ENCODE measurements around the gene USP9X.

USP9X gene, protein sequence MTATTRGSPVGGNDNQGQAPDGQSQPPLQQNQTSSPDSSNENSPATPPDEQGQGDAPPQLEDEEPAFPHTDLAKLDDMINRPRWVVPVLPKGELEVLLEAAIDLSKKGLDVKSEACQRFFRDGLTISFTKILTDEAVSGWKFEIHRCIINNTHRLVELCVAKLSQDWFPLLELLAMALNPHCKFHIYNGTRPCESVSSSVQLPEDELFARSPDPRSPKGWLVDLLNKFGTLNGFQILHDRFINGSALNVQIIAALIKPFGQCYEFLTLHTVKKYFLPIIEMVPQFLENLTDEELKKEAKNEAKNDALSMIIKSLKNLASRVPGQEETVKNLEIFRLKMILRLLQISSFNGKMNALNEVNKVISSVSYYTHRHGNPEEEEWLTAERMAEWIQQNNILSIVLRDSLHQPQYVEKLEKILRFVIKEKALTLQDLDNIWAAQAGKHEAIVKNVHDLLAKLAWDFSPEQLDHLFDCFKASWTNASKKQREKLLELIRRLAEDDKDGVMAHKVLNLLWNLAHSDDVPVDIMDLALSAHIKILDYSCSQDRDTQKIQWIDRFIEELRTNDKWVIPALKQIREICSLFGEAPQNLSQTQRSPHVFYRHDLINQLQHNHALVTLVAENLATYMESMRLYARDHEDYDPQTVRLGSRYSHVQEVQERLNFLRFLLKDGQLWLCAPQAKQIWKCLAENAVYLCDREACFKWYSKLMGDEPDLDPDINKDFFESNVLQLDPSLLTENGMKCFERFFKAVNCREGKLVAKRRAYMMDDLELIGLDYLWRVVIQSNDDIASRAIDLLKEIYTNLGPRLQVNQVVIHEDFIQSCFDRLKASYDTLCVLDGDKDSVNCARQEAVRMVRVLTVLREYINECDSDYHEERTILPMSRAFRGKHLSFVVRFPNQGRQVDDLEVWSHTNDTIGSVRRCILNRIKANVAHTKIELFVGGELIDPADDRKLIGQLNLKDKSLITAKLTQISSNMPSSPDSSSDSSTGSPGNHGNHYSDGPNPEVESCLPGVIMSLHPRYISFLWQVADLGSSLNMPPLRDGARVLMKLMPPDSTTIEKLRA (N-terminal part only)

GRCh38 chrX:41084893-41085511 is at the start of gene USP9X:
Gene USP9X, plus strand, starts transcription at chrX:41085445. Its CDS starts 38,184 bp downstream, at chrX:41123629.
- TF ChIP-seq GATA3 (IDR thresholded peaks at IDR 0.05; ENCODE audit: low read depth, low read length) (no peak), GATA2 (IDR thresholded peaks at IDR 0.05; ENCODE audit: low read depth, low read length) (no peak)

- no peak for TF ChIP-seq GATA2 (IDR thresholded peaks at IDR 0.05; ENCODE audit: low read depth, low read length)
- TF ChIP-seq GATA3 (IDR thresholded peaks at IDR 0.05; ENCODE audit: low read depth, low read length), result no peak
These were observed 49.7 kb upstream of the USP9X start for GRCh38 chrX:41035582-41035981.

DNA sequence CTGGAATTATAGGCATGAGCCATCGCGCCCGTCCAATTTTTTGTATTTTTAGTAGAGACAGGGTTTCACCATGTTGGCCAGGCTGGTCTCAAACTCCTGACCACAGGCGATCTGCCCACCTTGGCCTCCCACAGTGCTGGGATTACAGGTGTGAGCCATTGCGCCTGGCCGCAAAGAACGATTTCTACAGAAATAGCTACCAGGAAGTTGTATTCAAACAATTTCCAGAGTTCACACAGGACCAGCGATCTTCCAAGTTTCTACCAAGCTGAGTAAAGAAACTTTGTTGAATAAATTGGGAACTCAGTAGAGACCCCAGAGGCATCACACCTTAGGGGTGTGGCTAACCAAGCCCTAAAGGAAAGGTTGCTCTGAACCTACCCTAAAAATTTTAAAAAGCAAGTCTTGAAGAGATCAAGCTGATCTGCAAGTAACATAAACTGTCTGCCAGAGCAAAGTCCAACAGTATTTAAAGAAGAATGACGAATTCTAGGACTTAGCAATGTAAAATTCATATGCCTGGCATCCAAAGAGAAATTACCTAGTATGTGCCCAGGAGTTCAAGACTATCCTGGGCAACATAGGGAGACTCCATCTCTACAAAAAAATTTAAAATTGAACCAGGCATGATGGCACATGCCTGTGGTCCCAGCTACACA is 48.4 kb upstream of the USP9X start:
- no peak for TF ChIP-seq GATA2 (IDR thresholded peaks at IDR 0.05; ENCODE audit: low read depth, low read length)
- no peak for TF ChIP-seq GATA3 (IDR thresholded peaks at IDR 0.05; ENCODE audit: low read depth, low read length)

DNA sequence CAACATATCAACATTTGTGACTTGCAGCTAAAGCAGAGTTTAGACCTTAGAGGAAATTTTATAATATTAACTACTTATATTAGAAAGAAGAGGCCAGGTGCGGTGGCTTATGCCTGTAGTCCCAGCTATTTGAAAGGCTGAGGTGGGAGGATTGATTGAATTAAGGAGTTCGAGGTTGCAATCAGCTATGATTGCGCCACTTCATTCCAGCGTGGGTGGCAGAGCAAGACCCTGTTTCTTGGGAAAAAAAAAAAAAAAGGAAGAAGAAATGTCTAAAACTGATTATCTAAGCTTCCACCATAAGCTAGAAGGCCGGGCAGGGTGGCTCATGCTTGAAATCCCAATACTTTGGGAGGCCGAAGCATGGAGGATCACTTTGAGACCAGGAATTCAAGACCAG is 42.0 kb upstream of the USP9X start:
- TF ChIP-seq GATA2 (IDR thresholded peaks at IDR 0.05; ENCODE audit: low read depth, low read length) (no peak), GATA3 (IDR thresholded peaks at IDR 0.05; ENCODE audit: low read depth, low read length) (no peak)

DNA sequence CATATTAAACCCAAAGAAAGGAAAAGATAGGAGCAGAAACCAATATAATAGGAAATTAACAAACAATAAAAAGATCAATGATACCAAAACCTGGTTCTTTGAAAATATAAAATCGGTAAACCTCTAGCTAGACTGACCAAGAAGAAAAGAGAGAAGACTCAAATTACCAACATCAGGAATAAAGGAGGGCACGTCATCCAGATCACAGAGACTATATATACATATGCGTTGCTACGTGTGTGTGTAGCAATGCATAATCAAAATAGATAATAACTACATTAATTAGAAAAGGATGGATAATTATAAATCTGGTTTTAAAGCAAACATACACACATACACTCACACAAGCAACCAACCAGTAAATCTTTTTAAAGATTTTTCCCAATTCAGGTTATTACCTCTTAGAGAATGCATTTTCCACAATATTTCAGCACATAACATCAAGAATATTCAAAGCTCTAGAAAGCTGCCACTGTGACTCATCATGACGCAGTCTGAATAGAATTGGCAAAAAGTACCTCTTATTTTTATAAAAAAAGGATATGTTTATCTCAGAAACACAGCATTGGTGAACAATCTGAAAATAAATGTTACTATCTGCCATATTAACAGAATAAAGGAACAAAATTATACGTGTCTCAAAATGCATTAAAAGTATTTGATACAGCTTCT is 41.4 kb upstream of the USP9X start:
- no peak for TF ChIP-seq GATA2 (IDR thresholded peaks at IDR 0.05; ENCODE audit: low read depth, low read length)
- no peak for TF ChIP-seq GATA3 (IDR thresholded peaks at IDR 0.05; ENCODE audit: low read depth, low read length)

DNA sequence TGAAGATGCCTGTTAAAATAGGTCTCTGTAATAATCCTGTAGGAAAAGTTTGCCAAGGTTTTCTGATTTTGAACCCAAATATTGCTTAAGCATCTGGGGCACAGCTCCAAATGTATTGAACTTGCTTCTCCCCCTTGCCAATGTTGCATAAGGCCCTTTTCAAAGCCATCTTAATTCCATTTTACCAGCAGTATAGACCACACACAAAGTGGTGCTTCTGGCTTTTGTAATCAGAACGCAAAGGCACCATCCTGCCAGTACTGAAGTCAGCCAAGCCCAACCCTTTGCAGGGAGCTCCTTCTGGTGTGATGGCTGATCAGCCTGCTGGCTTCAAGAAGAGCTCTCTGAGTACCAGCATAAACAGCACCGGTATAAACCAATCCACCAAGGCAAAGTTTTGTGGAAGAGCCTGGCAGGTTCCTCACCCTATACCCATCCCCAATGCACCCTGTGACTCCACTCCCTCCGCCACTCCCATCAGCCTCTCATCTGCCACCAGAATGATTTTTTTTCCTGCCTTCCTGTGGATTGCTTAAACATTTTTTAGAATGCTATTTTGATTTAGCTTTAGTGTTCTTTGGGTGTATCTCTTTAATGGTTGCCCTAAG is 39.2 kb upstream of the USP9X start:
- TF ChIP-seq GATA3 (IDR thresholded peaks at IDR 0.05; ENCODE audit: low read depth, low read length) (no peak), GATA2 (IDR thresholded peaks at IDR 0.05; ENCODE audit: low read depth, low read length) (no peak)

GRCh38 chrX:41047878-41048534 is 37.2 kb upstream of the USP9X start:
- TF ChIP-seq GATA2 (IDR thresholded peaks at IDR 0.05; ENCODE audit: low read depth, low read length), result no peak
- no peak for TF ChIP-seq GATA3 (IDR thresholded peaks at IDR 0.05; ENCODE audit: low read depth, low read length)

GRCh38 chrX:41050359-41050758 is 34.9 kb upstream of the USP9X start:
- TF ChIP-seq GATA3 (IDR thresholded peaks at IDR 0.05; ENCODE audit: low read depth, low read length) (no peak), GATA2 (IDR thresholded peaks at IDR 0.05; ENCODE audit: low read depth, low read length) (no peak)

- no peak for TF ChIP-seq GATA2 (IDR thresholded peaks at IDR 0.05; ENCODE audit: low read depth, low read length)
- TF ChIP-seq GATA3 (IDR thresholded peaks at IDR 0.05; ENCODE audit: low read depth, low read length), result no peak
These were observed 34.0 kb upstream of the USP9X start for GRCh38 chrX:41051288-41051687.

- TF ChIP-seq GATA2 (IDR thresholded peaks at IDR 0.05; ENCODE audit: low read depth, low read length) (no peak), GATA3 (IDR thresholded peaks at IDR 0.05; ENCODE audit: low read depth, low read length) (no peak)
These were observed 29.5 kb upstream of the USP9X start for GRCh38 chrX:41055740-41056139.

DNA sequence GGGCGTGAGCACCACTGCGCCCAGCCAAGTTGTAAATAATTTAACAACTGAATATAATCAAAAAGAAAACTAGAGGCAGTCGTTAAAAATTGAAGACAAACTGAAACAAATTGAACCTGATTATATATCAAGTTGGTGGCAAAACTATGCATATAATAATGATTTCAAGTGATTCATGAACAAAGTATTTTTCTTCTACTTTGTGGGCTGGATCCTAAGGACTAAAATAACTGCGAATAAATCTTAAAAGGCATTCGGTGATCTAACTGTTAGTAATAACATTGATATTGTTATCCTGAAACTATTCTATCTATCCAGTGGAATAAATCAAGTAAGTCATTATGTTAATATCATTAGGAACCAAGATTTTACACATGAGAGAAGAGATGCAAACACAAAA is 21.2 kb upstream of the USP9X start:
- TF ChIP-seq GATA2 (IDR thresholded peaks at IDR 0.05; ENCODE audit: low read depth, low read length), result no peak
- no peak for TF ChIP-seq GATA3 (IDR thresholded peaks at IDR 0.05; ENCODE audit: low read depth, low read length)

DNA sequence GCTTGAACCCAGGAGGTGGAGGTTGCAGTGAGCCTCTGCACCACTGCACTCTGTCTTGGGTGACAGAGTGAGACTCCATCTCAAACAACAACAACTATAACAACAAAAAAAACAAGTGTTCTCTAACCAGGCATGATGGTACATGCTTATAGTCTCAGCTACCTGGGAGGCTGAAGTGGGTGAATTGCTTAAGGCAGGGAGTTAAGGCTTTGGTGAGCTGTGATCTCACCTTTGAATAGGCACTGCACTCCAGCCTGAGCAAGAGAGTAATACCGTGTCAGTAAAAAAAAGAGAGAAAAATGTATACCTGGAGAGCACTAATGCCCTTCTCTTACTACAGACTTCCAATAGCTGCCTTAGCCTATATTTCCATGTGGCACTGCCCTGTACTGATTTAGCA is 18.9 kb upstream of the USP9X start:
- TF ChIP-seq GATA3 (IDR thresholded peaks at IDR 0.05; ENCODE audit: low read depth, low read length), result no peak
- no peak for TF ChIP-seq GATA2 (IDR thresholded peaks at IDR 0.05; ENCODE audit: low read depth, low read length)
